HG02870 (cell line): ENCODE measurements around the gene ZNF407.

Experiments
- ATAC-seq: cut with Tn5 transposase; IDR thresholded peaks from one replicate; pipeline ENCODE4 v1.9.1; 2021; ENCODE audit warnings: mild to moderate bottlenecking, moderate library complexity; ENCODE audit not compliant: unreplicated experiment

Gene ZNF407

GRCh38 chr18:75109319-75109691, 511.6 kb downstream of the ZNF407 start:
- no peak for ATAC-seq

- no peak for ATAC-seq
These were observed 512.1 kb downstream of the ZNF407 start for GRCh38 chr18:75109819-75110218.

- no peak for ATAC-seq
These were observed 512.6 kb downstream of the ZNF407 start for GRCh38 chr18:75110311-75110710.

GRCh38 chr18:75110846-75111415, 513.3 kb downstream of the ZNF407 start:
- ATAC-seq: no peak

- no peak for ATAC-seq
These were observed 514.1 kb downstream of the ZNF407 start for GRCh38 chr18:75111760-75112159.

GRCh38 chr18:75112186-75113096, 514.8 kb downstream of the ZNF407 start:
- ATAC-seq: no peak

GRCh38 chr18:75113455-75113854, 515.8 kb downstream of the ZNF407 start:
- no peak for ATAC-seq

GRCh38 chr18:75114231-75114764, 516.6 kb downstream of the ZNF407 start:
- no peak for ATAC-seq
